ENCODE measurements around the gene TRMT112. TPM values are rescaled to one million over a fixed set of nuclear protein-coding genes. Genes with fewer than 3 reads are reported as not detected.

The TRMT112 gene
- total and polyA plus RNA-seq, 2 experiments from 2014 or later: 298 to 927 TPM

DNA sequence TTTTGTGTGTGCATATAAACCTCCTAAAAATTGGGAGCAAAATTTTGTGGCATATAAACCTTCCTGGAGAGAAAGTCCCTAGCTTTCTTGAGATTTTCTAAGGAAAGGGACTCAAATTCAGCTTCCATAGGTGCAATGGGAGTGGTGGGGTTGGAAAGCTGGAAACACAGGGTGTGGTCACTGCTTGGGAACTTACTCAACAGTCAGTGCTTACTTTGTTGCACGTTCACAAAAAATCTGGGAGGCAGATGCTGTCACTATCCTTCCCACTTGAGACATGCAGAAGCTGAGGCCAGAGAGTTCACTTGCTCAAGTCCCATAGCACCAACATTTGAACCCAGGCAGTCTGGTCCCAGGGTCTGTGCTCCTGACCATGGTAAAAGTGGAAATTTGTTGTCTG lies 21.1 kb downstream of the TRMT112 start:
- TF ChIP-seq ZNF331 (CRISPR knock-in tag; IDR thresholded peaks at IDR 0.05; ENCODE audit: low read depth): no peak
- Histone ChIP-seq H3K4me2 (peak overlapping the region; percentile 74; the same call in 1 of the 2 replicates), H3K27me3 (ENCODE audit: insufficient read depth) (peaks cover 100% of the 10 kb centered on the region), H4K20me1 (replicated peaks; ENCODE audit: insufficient read depth) (peaks cover 16% of the 10 kb centered on the region), H3K4me1 (ENCODE audit: insufficient read depth) (peaks cover 7% of the 10 kb centered on the region; the same call in 1 of the 2 replicates), H3K27ac (ENCODE audit: low read depth) (no peak overlapping the region), H3F3A (replicated peaks; ENCODE audit: low read depth) (peaks cover 20% of the 10 kb centered on the region), H3K36me3 (ENCODE audit: insufficient read depth) (no peaks in the 10 kb centered on the region), H3K4me3 (no peak overlapping the region), H3K9me2 (ENCODE audit: insufficient read depth) (no peaks in the 10 kb centered on the region), H3K79me2 (replicated peaks; ENCODE audit: insufficient read depth) (no peaks in the 10 kb centered on the region), H2AFZ (no peak overlapping the region)
- DNase-seq (ENCODE audit: low spot score): no peak
- Mint-ChIP-seq H3K27me3 (ENCODE audit: insufficient read depth, low read depth, poor library complexity) (peaks cover 93% of the 10 kb centered on the region), H3K27ac (no peak overlapping the region), H3K9me3 (no peaks in the 10 kb centered on the region; the same call in 1 of the 3 replicates), H3K4me1 (peaks cover 13% of the 10 kb centered on the region), H3K36me3 (ENCODE audit: low read depth) (no peaks in the 10 kb centered on the region; the same call in 2 of the 3 replicates), H3K4me3 (no peak overlapping the region)
- ATAC-seq: no peak

DNA sequence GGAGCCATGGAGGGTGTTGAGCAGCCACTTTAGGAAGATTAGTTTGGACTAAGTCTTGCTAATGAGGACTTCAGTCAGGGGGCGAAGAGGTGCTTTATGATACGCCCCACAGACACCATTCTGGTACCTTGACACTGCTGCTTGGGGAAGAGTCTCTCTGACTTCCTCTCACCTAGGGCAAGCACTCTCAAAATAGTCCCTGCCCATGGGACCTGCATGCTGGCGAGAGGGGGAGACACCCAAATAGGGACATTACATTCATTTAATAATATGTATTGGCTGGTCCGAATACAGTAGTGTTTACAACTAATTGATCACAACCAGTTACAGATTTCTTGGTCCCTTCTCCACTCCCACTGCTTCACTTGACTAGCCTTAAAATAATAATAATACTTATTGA lies 21.6 kb downstream of the TRMT112 start:
- Histone ChIP-seq H3K4me1 (ENCODE audit: insufficient read depth) (peaks cover 7% of the 10 kb centered on the region; the same call in 1 of the 2 replicates), H3F3A (replicated peaks; ENCODE audit: low read depth) (peaks cover 22% of the 10 kb centered on the region), H3K4me2 (no peak overlapping the region), H3K9me2 (ENCODE audit: insufficient read depth) (no peaks in the 10 kb centered on the region), H3K4me3 (no peak overlapping the region), H4K20me1 (replicated peaks; ENCODE audit: insufficient read depth) (peaks cover 16% of the 10 kb centered on the region), H3K27me3 (ENCODE audit: insufficient read depth) (peaks cover 100% of the 10 kb centered on the region), H2AFZ (no peak overlapping the region), H3K36me3 (ENCODE audit: insufficient read depth) (no peaks in the 10 kb centered on the region), H3K79me2 (replicated peaks; ENCODE audit: insufficient read depth) (no peaks in the 10 kb centered on the region), H3K27ac (ENCODE audit: low read depth) (no peak overlapping the region)
- DNase-seq (ENCODE audit: low spot score) (no peak), ATAC-seq (no peak)
- H3K9me3 Mint-ChIP-seq: no peaks in the 10 kb centered on the region; the same call in 1 of the 3 replicates
- no peaks in the 10 kb centered on the region; the same call in 2 of the 3 replicates for H3K36me3 Mint-ChIP-seq (ENCODE audit: low read depth)
- peaks cover 14% of the 10 kb centered on the region for H3K4me1 Mint-ChIP-seq
- no peak overlapping the region for H3K27ac Mint-ChIP-seq
- H3K27me3 Mint-ChIP-seq (ENCODE audit: insufficient read depth, low read depth, poor library complexity): peaks cover 93% of the 10 kb centered on the region
- no peak overlapping the region for H3K4me3 Mint-ChIP-seq
- TF ChIP-seq NANOG (IDR thresholded peaks at IDR 0.05; ENCODE audit: borderline replicate concordance): no peak
- TF ChIP-seq, protein P1, sequence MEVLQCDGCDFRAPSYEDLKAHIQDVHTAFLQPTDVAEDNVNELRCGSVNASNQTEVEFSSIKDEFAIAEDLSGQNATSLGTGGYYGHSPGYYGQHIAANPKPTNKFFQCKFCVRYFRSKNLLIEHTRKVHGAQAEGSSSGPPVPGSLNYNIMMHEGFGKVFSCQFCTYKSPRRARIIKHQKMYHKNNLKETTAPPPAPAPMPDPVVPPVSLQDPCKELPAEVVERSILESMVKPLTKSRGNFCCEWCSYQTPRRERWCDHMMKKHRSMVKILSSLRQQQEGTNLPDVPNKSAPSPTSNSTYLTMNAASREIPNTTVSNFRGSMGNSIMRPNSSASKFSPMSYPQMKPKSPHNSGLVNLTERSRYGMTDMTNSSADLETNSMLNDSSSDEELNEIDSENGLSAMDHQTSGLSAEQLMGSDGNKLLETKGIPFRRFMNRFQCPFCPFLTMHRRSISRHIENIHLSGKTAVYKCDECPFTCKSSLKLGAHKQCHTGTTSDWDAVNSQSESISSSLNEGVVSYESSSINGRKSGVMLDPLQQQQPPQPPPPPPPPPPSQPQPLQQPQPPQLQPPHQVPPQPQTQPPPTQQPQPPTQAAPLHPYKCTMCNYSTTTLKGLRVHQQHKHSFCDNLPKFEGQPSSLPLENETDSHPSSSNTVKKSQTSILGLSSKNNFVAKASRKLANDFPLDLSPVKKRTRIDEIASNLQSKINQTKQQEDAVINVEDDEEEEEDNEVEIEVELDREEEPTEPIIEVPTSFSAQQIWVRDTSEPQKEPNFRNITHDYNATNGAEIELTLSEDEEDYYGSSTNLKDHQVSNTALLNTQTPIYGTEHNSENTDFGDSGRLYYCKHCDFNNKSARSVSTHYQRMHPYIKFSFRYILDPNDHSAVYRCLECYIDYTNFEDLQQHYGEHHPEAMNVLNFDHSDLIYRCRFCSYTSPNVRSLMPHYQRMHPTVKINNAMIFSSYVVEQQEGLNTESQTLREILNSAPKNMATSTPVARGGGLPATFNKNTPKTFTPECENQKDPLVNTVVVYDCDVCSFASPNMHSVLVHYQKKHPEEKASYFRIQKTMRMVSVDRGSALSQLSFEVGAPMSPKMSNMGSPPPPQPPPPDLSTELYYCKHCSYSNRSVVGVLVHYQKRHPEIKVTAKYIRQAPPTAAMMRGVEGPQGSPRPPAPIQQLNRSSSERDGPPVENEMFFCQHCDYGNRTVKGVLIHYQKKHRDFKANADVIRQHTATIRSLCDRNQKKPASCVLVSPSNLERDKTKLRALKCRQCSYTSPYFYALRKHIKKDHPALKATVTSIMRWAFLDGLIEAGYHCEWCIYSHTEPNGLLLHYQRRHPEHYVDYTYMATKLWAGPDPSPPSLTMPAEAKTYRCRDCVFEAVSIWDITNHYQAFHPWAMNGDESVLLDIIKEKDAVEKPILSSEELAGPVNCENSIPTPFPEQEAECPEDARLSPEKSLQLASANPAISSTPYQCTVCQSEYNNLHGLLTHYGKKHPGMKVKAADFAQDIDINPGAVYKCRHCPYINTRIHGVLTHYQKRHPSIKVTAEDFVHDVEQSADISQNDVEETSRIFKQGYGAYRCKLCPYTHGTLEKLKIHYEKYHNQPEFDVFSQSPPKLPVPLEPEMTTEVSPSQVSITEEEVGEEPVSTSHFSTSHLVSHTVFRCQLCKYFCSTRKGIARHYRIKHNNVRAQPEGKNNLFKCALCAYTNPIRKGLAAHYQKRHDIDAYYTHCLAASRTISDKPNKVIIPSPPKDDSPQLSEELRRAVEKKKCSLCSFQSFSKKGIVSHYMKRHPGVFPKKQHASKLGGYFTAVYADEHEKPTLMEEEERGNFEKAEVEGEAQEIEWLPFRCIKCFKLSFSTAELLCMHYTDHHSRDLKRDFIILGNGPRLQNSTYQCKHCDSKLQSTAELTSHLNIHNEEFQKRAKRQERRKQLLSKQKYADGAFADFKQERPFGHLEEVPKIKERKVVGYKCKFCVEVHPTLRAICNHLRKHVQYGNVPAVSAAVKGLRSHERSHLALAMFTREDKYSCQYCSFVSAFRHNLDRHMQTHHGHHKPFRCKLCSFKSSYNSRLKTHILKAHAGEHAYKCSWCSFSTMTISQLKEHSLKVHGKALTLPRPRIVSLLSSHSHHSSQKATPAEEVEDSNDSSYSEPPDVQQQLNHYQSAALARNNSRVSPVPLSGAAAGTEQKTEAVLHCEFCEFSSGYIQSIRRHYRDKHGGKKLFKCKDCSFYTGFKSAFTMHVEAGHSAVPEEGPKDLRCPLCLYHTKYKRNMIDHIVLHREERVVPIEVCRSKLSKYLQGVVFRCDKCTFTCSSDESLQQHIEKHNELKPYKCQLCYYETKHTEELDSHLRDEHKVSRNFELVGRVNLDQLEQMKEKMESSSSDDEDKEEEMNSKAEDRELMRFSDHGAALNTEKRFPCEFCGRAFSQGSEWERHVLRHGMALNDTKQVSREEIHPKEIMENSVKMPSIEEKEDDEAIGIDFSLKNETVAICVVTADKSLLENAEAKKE (CRISPR knock-in tag; IDR thresholded peaks at IDR 0.05): no peak
- TF ChIP-seq EZH2phosphoT487 (IDR thresholded peaks at IDR 0.05; ENCODE audit: unreplicated experiment): no peak
- TF ChIP-seq POLR2AphosphoS5 (IDR thresholded peaks at IDR 0.05; ENCODE audit: low read depth): no peak
- TF ChIP-seq, protein P2, sequence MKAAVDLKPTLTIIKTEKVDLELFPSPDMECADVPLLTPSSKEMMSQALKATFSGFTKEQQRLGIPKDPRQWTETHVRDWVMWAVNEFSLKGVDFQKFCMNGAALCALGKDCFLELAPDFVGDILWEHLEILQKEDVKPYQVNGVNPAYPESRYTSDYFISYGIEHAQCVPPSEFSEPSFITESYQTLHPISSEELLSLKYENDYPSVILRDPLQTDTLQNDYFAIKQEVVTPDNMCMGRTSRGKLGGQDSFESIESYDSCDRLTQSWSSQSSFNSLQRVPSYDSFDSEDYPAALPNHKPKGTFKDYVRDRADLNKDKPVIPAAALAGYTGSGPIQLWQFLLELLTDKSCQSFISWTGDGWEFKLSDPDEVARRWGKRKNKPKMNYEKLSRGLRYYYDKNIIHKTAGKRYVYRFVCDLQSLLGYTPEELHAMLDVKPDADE (IDR thresholded peaks at IDR 0.05): no peak
- no peak for TF ChIP-seq ZNF114 (CRISPR knock-in tag; IDR thresholded peaks at IDR 0.05)
- no peak for TF ChIP-seq ZNF331 (CRISPR knock-in tag; IDR thresholded peaks at IDR 0.05; ENCODE audit: low read depth)
- TF ChIP-seq EZH2 (IDR thresholded peaks at IDR 0.05; ENCODE audit: low read depth, unreplicated experiment): no peak
- TF ChIP-seq, protein P3, sequence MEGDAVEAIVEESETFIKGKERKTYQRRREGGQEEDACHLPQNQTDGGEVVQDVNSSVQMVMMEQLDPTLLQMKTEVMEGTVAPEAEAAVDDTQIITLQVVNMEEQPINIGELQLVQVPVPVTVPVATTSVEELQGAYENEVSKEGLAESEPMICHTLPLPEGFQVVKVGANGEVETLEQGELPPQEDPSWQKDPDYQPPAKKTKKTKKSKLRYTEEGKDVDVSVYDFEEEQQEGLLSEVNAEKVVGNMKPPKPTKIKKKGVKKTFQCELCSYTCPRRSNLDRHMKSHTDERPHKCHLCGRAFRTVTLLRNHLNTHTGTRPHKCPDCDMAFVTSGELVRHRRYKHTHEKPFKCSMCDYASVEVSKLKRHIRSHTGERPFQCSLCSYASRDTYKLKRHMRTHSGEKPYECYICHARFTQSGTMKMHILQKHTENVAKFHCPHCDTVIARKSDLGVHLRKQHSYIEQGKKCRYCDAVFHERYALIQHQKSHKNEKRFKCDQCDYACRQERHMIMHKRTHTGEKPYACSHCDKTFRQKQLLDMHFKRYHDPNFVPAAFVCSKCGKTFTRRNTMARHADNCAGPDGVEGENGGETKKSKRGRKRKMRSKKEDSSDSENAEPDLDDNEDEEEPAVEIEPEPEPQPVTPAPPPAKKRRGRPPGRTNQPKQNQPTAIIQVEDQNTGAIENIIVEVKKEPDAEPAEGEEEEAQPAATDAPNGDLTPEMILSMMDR (conservative IDR thresholded peaks at IDR 0.05; ENCODE audit: low read depth in 2 of 2): no peak
- no peak for TF ChIP-seq JUNB (IDR thresholded peaks at IDR 0.05; ENCODE audit: unreplicated experiment)
- TF ChIP-seq CREB1 (CRISPR knock-in tag; IDR thresholded peaks at IDR 0.05; ENCODE audit: low read depth): no peak

Data from GM23338 (cell line).